ENCODE results near the gene ST6GALNAC6.

Gene ST6GALNAC6

DNA sequence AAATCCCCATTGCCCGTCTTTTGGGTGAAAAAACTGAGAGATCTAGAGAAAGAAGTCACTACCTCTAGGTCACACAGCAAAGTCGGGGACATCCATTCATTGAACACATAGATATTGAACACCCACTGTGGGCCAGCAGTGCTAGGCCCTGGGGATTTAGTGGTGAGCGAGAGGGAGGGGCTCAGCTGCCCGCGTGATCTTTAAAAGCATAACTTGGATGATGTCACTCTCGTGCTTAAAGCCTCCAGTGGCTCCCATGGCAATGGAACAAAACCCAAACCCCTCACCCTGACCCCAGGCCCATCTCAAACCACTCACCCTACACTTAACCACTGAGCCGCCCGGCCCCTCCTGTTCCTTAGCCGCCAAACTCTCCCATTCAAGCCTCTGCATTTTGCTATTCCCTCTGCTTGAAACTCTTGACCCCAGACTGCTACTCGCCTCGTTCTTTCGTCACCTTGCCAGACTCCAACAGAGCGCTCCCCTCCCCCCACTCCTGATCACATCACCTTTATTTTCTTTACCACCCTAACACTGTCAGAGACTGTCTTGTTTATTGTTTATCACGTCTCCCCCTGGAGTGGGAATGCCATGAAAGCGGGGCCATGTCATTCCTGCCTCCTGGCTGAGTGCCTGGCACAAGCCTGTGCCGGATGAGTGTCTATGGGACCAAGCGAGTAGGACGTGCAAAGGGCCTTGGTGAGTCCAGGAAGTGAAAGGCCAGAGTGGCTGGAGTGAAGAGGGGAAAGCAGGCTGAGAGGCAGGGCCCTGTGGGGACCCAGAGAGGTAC, 31.9 kb upstream of the ST6GALNAC6 start:
- peak; percentile 52 for DNase-seq

GRCh38 chr9:127930231-127931091, 31.1 kb upstream of the ST6GALNAC6 start, which contains the start of gene PIP5KL1:
TSS of gene PIP5KL1 (minus strand) at chr9:127930777. CDS start at chr9:127930752, 25 bp downstream.
- DNase-seq, result peak; percentile 75

DNA sequence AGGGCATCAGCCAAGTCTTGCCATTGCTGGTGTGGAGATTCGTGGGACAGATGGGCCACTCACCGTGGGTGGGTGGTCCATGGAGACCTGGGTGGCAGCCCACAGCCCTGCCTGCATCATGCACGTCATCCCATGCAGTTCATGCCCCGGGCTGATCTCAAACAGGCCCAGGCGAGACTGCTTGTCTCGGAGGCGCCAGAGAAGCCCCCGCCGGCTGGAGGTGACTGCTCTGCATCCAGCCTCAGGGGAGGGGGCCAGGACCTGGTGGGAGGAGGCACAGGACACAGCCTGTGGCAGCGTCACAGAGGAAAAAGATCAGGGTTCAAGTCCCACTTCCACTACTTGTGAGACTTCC, 30.2 kb upstream of the ST6GALNAC6 start:
- no peak for DNase-seq

GRCh38 chr9:127928676-127929624, 29.5 kb upstream of the ST6GALNAC6 start:
- no peak for DNase-seq

- no peak for DNase-seq
These were observed 28.7 kb upstream of the ST6GALNAC6 start for GRCh38 chr9:127927988-127928675.

- DNase-seq, result no peak
These were observed 28.0 kb upstream of the ST6GALNAC6 start for GRCh38 chr9:127927201-127927987.

DNA sequence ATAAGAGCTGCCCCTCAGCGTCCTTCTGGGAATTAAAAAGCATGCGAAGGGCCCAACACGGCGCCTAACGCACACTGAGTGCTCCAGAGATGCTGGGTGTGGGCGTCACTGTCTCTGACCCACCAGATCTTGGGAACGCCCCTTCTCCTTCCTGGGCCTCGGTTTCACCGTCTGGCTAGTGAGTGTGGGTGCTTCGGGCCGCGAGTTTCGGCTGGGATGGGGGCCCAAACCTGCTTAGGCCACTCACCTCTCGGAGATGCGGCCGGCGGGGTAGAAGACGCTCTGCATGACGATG, 27.4 kb upstream of the ST6GALNAC6 start:
- DNase-seq, result no peak

DNA sequence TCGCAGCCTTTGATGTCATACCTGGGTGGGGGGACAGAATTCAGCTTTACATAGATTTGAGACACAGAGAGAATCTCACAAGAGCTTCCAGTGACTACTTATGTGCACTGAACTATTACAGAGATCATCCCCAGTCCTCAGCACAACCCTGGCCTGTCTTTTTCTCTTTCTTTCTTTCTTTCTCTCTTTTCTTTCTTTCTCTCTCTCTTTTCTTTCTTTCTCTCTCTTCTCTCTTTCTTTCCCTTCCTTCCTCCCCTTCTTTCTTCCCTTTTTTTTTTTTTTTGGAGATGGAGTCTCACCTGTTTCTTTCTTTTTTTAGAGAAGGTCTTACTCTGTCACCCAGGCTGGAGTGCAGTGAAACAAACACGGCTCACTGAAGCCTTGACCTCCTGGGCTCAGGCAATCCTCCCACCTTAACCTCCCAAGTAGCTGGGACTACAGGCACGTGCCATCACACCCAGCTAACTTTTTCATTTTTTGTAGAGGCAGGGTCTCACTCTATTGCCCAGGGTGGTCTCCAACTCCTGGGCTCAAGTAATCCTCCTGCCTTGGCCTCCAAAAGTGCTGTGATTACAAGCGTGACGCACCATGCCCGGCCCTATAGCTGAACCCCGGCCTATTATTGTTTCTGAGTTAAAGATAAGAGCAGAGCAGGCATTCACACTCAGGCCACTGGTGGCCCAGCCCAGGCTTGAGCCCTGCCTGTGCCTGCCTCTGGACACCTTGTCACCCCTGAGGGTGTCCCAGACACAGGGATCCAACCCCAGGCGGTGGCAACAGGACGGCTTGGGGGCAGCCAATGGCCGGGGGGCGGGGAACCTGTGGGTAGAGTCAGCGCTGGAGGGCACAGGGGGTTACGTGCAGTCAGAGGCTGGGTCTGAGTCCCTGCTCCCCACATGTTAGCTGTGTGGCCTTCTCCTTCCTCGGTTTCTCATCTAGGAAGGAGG, 26.8 kb upstream of the ST6GALNAC6 start:
- DNase-seq, result no peak

- DNase-seq, result no peak
These were observed 25.5 kb upstream of the ST6GALNAC6 start for GRCh38 chr9:127924736-127925444.

- DNase-seq, result peak; percentile 94
These were observed 24.4 kb upstream of the ST6GALNAC6 start for GRCh38 chr9:127923771-127924170.

- DNase-seq, result no peak
These were observed 23.6 kb upstream of the ST6GALNAC6 start for GRCh38 chr9:127923046-127923445.

DNA sequence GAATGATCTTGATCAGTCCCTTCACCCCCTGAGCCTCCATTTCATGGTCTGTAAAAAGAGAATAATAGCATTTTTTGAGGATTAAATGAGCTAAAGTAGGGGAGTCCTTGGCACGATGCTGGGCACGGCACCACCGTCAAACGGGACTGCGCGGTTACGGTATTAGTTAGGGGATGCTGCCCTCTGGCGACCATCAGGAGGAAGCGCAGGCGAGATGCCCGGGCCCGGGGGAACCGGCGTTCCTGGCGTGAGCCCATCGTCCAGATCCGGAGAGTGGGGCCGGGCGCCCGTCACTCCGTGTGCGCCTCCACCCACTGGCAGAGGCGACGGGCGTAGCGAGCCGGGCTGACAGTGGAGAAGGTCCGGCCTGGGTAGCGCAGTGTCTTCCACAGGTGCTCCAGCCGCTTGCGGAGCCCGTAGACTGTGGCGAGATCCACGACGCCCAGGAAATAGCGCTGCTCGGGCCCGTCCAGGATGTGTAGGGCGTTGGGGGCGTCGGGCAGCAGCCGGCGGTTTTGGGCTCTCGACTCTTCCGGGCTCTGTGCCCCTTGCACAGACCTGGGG, 22.2 kb upstream of the ST6GALNAC6 start:
- DNase-seq, result peak; percentile 53

GRCh38 chr9:127920794-127921193, 21.4 kb upstream of the ST6GALNAC6 start:
- no peak for DNase-seq

GRCh38 chr9:127919253-127919815, 19.9 kb upstream of the ST6GALNAC6 start:
- DNase-seq, result peak; percentile 98

- DNase-seq, result no peak
These were observed 19.0 kb upstream of the ST6GALNAC6 start for GRCh38 chr9:127918183-127919107.

- no peak for DNase-seq
These were observed 18.2 kb upstream of the ST6GALNAC6 start for GRCh38 chr9:127917603-127918002.

Data from fibroblast of skin of abdomen (primary cell).